Liver (tissue), 9 donors: ENCODE measurements around the gene DTX4. TPM values are rescaled to one million over a fixed set of nuclear protein-coding genes. Genes with fewer than 3 reads are reported as not detected.

Source experiments
- DNase-seq: peaks from one replicate; pipeline ENCODE4 v3.0.0-alpha.2; 2017; ENCODE audit warnings: low spot score
- H3K27ac ChIP-seq, 2 donors: one replicate each; pipeline ENCODE4 v1.7.0; 2013; ENCODE audit warnings: inconsistent platforms in 2 of 2, low read length in 2 of 2, control low read depth in 1 of 2, low read depth in 1 of 2, mild to moderate bottlenecking in 1 of 2
- H3K27me3 ChIP-seq, 4 donors: one replicate each; pipeline versions ENCODE4 v1.6.1 to v1.7.0; 2013; ENCODE audit warnings: low read length in 3 of 4, inconsistent platforms in 1 of 4, mild to moderate bottlenecking in 1 of 4, moderate library complexity in 1 of 4; ENCODE audit not compliant: control insufficient read depth in 4 of 4, insufficient read depth in 4 of 4
- H3K36me3 ChIP-seq, 4 donors: one replicate each; pipeline versions ENCODE4 v1.6.1 to v1.7.0; 2013; ENCODE audit warnings: low read length in 3 of 4, mild to moderate bottlenecking in 3 of 4, low read depth in 1 of 4, moderate library complexity in 1 of 4; ENCODE audit not compliant: control insufficient read depth in 4 of 4, insufficient read depth in 3 of 4
- H3K4me1 ChIP-seq, 4 donors: one replicate each; pipeline versions ENCODE4 v1.6.1 to v1.7.0; 2013; ENCODE audit warnings: low read length in 3 of 4, mild to moderate bottlenecking in 3 of 4, moderate library complexity in 1 of 4; ENCODE audit not compliant: control insufficient read depth in 4 of 4, insufficient read depth in 4 of 4
- H3K4me3 ChIP-seq, 3 donors: one replicate each; pipeline versions ENCODE4 v1.6.1 to v1.7.0; 2013; ENCODE audit warnings: low read length in 3 of 3, control low read depth in 1 of 3, low read depth in 1 of 3, mild to moderate bottlenecking in 1 of 3
- H3K9ac ChIP-seq, 2 donors: one replicate each; pipeline ENCODE4 v1.7.0; 2013; ENCODE audit warnings: low read length in 2 of 2, mild to moderate bottlenecking in 2 of 2, moderate library complexity in 2 of 2, control low read depth in 1 of 2, low read depth in 1 of 2
- H3K9me3 ChIP-seq, 4 donors: one replicate each; pipeline versions ENCODE4 v1.6.1 to v1.7.0; 2013; ENCODE audit warnings: low read length in 3 of 4; ENCODE audit not compliant: control insufficient read depth in 4 of 4
- EGR1 ChIP-seq, 2 donors: IDR thresholded peaks; 2 replicates each; pipeline ENCODE4 v1.6.1; 2016 to 2018; ENCODE audit warnings: antibody characterized with exemption in 2 of 2, low read depth in 2 of 2
- FOXA1 ChIP-seq: IDR thresholded peaks from 2 replicates; pipeline ENCODE4 v1.6.1; 2016; ENCODE audit warnings: antibody characterized with exemption
- FOXA2 ChIP-seq: IDR thresholded peaks from 2 replicates; pipeline ENCODE4 v1.6.1; 2016; ENCODE audit warnings: antibody characterized with exemption
- GABPA ChIP-seq, 2 donors: IDR thresholded peaks in 1 of 2; conservative IDR thresholded peaks in 1 of 2; 2 replicates each; pipeline ENCODE4 v1.6.1; 2016; ENCODE audit warnings: antibody characterized with exemption in 2 of 2, mild to moderate bottlenecking in 1 of 2, moderate library complexity in 1 of 2
- HNF4G ChIP-seq: IDR thresholded peaks from 2 replicates; pipeline ENCODE4 v1.6.1; 2016; ENCODE audit warnings: antibody characterized with exemption
- JUND ChIP-seq, 2 donors: IDR thresholded peaks; 2 replicates each; pipeline ENCODE4 v1.6.1; 2016; ENCODE audit warnings: antibody characterized with exemption in 2 of 2
- NR2F2 ChIP-seq: IDR thresholded peaks from 2 replicates; pipeline ENCODE4 v1.6.1; 2016; ENCODE audit warnings: antibody characterized with exemption
- RXRA ChIP-seq, 2 donors: IDR thresholded peaks; 2 replicates each; pipeline ENCODE4 v1.6.1; 2017 to 2018; ENCODE audit warnings: antibody characterized with exemption in 2 of 2, mild to moderate bottlenecking in 1 of 2
- SP1 ChIP-seq: IDR thresholded peaks from 2 replicates; pipeline ENCODE4 v1.6.1; 2018; ENCODE audit warnings: antibody characterized with exemption, mild to moderate bottlenecking
- TAF1 ChIP-seq: conservative IDR thresholded peaks from 2 replicates; pipeline ENCODE4 v1.6.1; 2016; ENCODE audit warnings: antibody characterized with exemption, mild to moderate bottlenecking
- YY1 ChIP-seq: IDR thresholded peaks from 2 replicates; pipeline ENCODE4 v1.6.1; 2016; ENCODE audit warnings: antibody characterized with exemption, mild to moderate bottlenecking
- WGBS: extraction: QIAGEN DNeasy Blood & Tissue Kit; methylation state at CpG from one replicate; pipeline ENCODE4 v1.1.7; 2013; 5-methylcytosine and 5-hydroxymethylcytosine counted together
- polyA plus RNA-seq, 2 donors: library from polyadenylated mRNA; stranded (reverse) in 1 of 2; unstranded in 1 of 2; fragments of 200-250 nt in 1 of 2; fragments of >200 nt in 1 of 2; fragmentation: Nextera tagmentation in 1 of 2; extraction: Ambion mirVana in 1 of 2; gene quantifications; one replicate each; pipeline versions ENCODE4 v1.2.1 to v1.2.3, GENCODE V29; 2013 to 2015
- total RNA-seq, 2 donors: library from RNA; depleted of rRNA; stranded (reverse); fragments of >200 nt; gene quantifications; one replicate each; pipeline ENCODE4 v1.2.3, GENCODE V29; 2014
- TF ChIP-seq, protein P1 (sequence below): IDR thresholded peaks from 2 replicates; pipeline ENCODE4 v1.6.1; 2016; ENCODE audit warnings: antibody characterized with exemption, mild to moderate bottlenecking
- TF ChIP-seq, protein P2 (sequence below): IDR thresholded peaks from 2 replicates; pipeline ENCODE4 v1.6.1; 2016; ENCODE audit warnings: antibody characterized with exemption
- TF ChIP-seq, protein P3 (sequence below): IDR thresholded peaks from 2 replicates; pipeline ENCODE4 v1.6.1; 2016; ENCODE audit warnings: antibody characterized with exemption
- TF ChIP-seq, protein P4 (sequence below): fragments of 150-350 bp; IDR thresholded peaks from 2 replicates; pipeline ENCODE4 v1.5.1; 2017; ENCODE audit warnings: improper control_type of control experiment, low read depth, low read length; ENCODE audit not compliant: missing input control
- donor health status: healthy.
- donor health status: healthy.
- donor health status: healthy.
- donor health status: healthy.
- donor health status: healthy.

Gene DTX4
- total and polyA plus RNA-seq, 4 donors: 7.5 to 21.4 (median 14.3) TPM

DNA sequence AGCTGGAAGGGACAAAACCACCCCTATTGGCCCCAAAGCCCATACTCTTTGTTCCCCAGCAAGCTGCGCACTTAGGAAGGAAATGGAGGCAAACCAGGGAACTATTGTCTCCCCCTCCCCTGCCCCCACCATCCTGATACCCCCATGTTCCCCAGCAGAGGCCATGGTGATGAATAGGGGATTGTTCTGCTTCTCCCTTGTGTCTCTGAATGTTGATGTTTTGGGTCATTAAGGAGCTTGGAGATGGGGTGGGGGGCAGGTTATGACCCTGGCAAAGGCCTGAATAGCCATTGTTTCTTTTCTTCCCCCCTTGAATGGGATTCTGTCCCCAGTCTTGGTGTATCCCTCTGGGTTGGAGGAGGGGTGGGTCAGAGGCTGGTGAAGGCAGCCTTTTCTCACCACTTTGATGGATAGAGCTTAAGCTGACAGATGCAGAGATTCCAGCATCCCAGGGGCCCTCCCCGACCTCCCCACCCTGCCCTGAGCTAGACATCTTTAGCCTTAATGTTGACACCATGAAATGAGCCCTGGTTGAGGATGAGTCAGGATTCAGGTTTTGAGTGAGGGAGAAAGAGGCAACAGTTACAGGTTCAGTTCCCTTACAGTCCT, 8.3 kb downstream of the DTX4 start (continued):
- TF ChIP-seq, protein P1, sequence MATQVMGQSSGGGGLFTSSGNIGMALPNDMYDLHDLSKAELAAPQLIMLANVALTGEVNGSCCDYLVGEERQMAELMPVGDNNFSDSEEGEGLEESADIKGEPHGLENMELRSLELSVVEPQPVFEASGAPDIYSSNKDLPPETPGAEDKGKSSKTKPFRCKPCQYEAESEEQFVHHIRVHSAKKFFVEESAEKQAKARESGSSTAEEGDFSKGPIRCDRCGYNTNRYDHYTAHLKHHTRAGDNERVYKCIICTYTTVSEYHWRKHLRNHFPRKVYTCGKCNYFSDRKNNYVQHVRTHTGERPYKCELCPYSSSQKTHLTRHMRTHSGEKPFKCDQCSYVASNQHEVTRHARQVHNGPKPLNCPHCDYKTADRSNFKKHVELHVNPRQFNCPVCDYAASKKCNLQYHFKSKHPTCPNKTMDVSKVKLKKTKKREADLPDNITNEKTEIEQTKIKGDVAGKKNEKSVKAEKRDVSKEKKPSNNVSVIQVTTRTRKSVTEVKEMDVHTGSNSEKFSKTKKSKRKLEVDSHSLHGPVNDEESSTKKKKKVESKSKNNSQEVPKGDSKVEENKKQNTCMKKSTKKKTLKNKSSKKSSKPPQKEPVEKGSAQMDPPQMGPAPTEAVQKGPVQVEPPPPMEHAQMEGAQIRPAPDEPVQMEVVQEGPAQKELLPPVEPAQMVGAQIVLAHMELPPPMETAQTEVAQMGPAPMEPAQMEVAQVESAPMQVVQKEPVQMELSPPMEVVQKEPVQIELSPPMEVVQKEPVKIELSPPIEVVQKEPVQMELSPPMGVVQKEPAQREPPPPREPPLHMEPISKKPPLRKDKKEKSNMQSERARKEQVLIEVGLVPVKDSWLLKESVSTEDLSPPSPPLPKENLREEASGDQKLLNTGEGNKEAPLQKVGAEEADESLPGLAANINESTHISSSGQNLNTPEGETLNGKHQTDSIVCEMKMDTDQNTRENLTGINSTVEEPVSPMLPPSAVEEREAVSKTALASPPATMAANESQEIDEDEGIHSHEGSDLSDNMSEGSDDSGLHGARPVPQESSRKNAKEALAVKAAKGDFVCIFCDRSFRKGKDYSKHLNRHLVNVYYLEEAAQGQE: no peak
- TF ChIP-seq FOXA2: no peak
- TF ChIP-seq, protein P2, sequence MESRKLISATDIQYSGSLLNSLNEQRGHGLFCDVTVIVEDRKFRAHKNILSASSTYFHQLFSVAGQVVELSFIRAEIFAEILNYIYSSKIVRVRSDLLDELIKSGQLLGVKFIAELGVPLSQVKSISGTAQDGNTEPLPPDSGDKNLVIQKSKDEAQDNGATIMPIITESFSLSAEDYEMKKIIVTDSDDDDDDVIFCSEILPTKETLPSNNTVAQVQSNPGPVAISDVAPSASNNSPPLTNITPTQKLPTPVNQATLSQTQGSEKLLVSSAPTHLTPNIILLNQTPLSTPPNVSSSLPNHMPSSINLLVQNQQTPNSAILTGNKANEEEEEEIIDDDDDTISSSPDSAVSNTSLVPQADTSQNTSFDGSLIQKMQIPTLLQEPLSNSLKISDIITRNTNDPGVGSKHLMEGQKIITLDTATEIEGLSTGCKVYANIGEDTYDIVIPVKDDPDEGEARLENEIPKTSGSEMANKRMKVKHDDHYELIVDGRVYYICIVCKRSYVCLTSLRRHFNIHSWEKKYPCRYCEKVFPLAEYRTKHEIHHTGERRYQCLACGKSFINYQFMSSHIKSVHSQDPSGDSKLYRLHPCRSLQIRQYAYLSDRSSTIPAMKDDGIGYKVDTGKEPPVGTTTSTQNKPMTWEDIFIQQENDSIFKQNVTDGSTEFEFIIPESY: no peak
- no peak for TF ChIP-seq TAF1
- TF ChIP-seq YY1: no peak
- TF ChIP-seq FOXA1: no peak

DNA sequence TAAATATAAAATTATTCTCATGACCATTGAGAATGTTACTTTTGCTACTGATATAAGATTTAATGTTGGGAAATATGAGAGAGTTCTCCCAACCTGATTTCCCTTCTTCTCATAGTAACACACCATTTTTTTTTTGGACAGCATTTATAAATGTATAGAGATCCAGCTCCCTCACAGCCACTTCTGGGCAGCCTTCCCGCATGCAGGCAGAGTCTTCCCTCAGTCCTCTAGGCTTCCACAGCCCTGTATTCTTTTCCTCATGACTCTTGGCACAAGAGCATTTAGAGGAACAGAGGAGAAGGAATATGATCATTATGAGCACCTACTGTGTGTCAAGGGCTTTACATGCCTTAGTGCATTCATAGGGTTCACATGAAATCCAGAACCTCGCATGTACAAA, 9.0 kb downstream of the DTX4 start:
- Histone ChIP-seq H3K9me3 (peaks cover 0 to 3% (median 0%) of the 10 kb centered on the region in 4 donors), H3K27me3 (no peaks in the 10 kb centered on the region), H3K36me3 (peaks cover 4 to 22% (median 12%) of the 10 kb centered on the region in 4 donors), H3K9ac (no peak overlapping the region), H3K4me1 (peaks cover 7 to 44% (median 34%) of the 10 kb centered on the region in 4 donors), H3K27ac (no peak overlapping the region), H3K4me3 (no peak overlapping the region)
- 96% methylated on average over 2 of the region's 2 CpGs for WGBS
- no peak for DNase-seq
- no peak for TF ChIP-seq FOXA2
- TF ChIP-seq EGR1 (IDR thresholded peaks at IDR 0.05; ENCODE audit: low read depth in 2 of 2): no peak
- TF ChIP-seq GABPA (IDR thresholded peaks at IDR 0.05 in 1 of 2, conservative IDR thresholded peaks at IDR 0.05 in 1 of 2): no peak
- no peak for TF ChIP-seq HNF4G
- TF ChIP-seq, protein P2: no peak
- TF ChIP-seq, protein P3, sequence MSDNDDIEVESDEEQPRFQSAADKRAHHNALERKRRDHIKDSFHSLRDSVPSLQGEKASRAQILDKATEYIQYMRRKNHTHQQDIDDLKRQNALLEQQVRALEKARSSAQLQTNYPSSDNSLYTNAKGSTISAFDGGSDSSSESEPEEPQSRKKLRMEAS: no peak
- TF ChIP-seq SP1: no peak
- TF ChIP-seq RXRA (IDR thresholded peaks at IDR 0.05): no peak
- TF ChIP-seq, protein P4, sequence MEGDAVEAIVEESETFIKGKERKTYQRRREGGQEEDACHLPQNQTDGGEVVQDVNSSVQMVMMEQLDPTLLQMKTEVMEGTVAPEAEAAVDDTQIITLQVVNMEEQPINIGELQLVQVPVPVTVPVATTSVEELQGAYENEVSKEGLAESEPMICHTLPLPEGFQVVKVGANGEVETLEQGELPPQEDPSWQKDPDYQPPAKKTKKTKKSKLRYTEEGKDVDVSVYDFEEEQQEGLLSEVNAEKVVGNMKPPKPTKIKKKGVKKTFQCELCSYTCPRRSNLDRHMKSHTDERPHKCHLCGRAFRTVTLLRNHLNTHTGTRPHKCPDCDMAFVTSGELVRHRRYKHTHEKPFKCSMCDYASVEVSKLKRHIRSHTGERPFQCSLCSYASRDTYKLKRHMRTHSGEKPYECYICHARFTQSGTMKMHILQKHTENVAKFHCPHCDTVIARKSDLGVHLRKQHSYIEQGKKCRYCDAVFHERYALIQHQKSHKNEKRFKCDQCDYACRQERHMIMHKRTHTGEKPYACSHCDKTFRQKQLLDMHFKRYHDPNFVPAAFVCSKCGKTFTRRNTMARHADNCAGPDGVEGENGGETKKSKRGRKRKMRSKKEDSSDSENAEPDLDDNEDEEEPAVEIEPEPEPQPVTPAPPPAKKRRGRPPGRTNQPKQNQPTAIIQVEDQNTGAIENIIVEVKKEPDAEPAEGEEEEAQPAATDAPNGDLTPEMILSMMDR: no peak
- TF ChIP-seq, protein P1: no peak
- no peak for TF ChIP-seq JUND (IDR thresholded peaks at IDR 0.05)
- TF ChIP-seq YY1: no peak
- no peak for TF ChIP-seq NR2F2
